Neural progenitor cell (in vitro differentiated cells): Measurements from ENCODE around the gene NKAIN4. TPM values are rescaled to one million over a fixed set of nuclear protein-coding genes. Genes with fewer than 3 reads are reported as not detected.

Experiments used
- DNase-seq: peaks from one replicate; pipeline ENCODE4 v3.0.0-alpha.2; 2016; ENCODE audit warnings: low spot score
- H2AFZ ChIP-seq: fragments of 200-600 bp; sonication (generic); replicated peaks from 2 replicates; pipeline ENCODE4 v1.6.1; 2016; ENCODE audit warnings: antibody characterized with exemption
- H3F3A ChIP-seq: fragments of 200-600 bp; sonication (generic); 2 replicates; pipeline ENCODE4 v1.6.1; 2016; ENCODE audit warnings: antibody characterized with exemption, low read depth
- H3K27ac ChIP-seq: fragments of 200-600 bp; sonication (generic); 2 replicates; pipeline ENCODE4 v1.5.1; 2016; ENCODE audit warnings: mild to moderate bottlenecking
- H3K27me3 ChIP-seq: fragments of 200-600 bp; sonication (generic); 2 replicates; pipeline ENCODE4 v1.6.1; 2016; ENCODE audit warnings: mild to moderate bottlenecking, moderate library complexity
- H3K36me3 ChIP-seq: fragments of 200-600 bp; sonication (generic); 2 replicates; pipeline ENCODE4 v1.5.1; 2016
- H3K4me1 ChIP-seq: fragments of 200-600 bp; sonication (generic); 2 replicates; pipeline ENCODE4 v1.6.1; 2016; ENCODE audit warnings: mixed run types
- H3K4me2 ChIP-seq: fragments of 200-600 bp; sonication (generic); 2 replicates; pipeline ENCODE4 v1.6.1; 2016
- H3K4me3 ChIP-seq: fragments of 200-600 bp; sonication (generic); 2 replicates; pipeline ENCODE4 v1.5.1; 2016
- H3K79me2 ChIP-seq: fragments of 200-600 bp; sonication (generic); 2 replicates; pipeline ENCODE4 v1.6.1; 2016; ENCODE audit warnings: low read depth
- H3K9ac ChIP-seq: fragments of 200-600 bp; sonication (generic); 2 replicates; pipeline ENCODE4 v1.6.1; 2016
- H3K9me3 ChIP-seq: fragments of 200-600 bp; sonication (generic); 2 replicates; pipeline ENCODE4 v1.5.1; 2016; ENCODE audit warnings: low read depth
- H4K20me1 ChIP-seq: fragments of 200-600 bp; sonication (generic); 2 replicates; pipeline ENCODE4 v1.6.1; 2016; ENCODE audit warnings: low read depth
- H3K27ac Mint-ChIP-seq: 3 replicates; pipeline ENCODE4 v1.8.0; 2021; ENCODE audit warnings: mixed read lengths
- H3K27me3 Mint-ChIP-seq: 2 replicates; pipeline ENCODE4 v1.8.0; 2022; ENCODE audit warnings: low read depth, mild to moderate bottlenecking, inconsistent platforms, moderate library complexity, mixed read lengths; ENCODE audit not compliant: insufficient read depth
- H3K36me3 Mint-ChIP-seq: 3 replicates; pipeline ENCODE4 v1.8.0; 2021; ENCODE audit warnings: mixed read lengths
- H3K4me1 Mint-ChIP-seq: 3 replicates; pipeline ENCODE4 v1.8.0; 2021; ENCODE audit warnings: mixed read lengths
- H3K4me3 Mint-ChIP-seq: 3 replicates; pipeline ENCODE4 v1.8.0; 2021; ENCODE audit warnings: mild to moderate bottlenecking, moderate library complexity, mixed read lengths
- H3K9me3 Mint-ChIP-seq: 3 replicates; pipeline ENCODE4 v1.8.0; 2020; ENCODE audit warnings: mixed read lengths
- CTCF ChIP-seq: fragments of 200-600 bp; sonication (generic); IDR thresholded peaks from 2 replicates; pipeline ENCODE4 v1.5.1; 2017; ENCODE audit warnings: antibody characterized with exemption, mild to moderate bottlenecking
- EZH2 ChIP-seq: fragments of 200-600 bp; sonication (generic); IDR thresholded peaks from 2 replicates; pipeline ENCODE4 v1.6.1; 2017; ENCODE audit warnings: antibody characterized with exemption, mild to moderate bottlenecking, moderate library complexity
- EZH2phosphoT487 ChIP-seq: fragments of 200-600 bp; sonication (generic); IDR thresholded peaks from 2 replicates; pipeline ENCODE4 v1.6.1; 2017; ENCODE audit warnings: antibody characterized with exemption
- total RNA-seq: library from RNA; depleted of rRNA; stranded (reverse); fragments of >200 nt; gene quantifications from 2 replicates; pipeline ENCODE4 v1.2.3, GENCODE V29; 2015; ENCODE audit warnings: low replicate concordance

Gene NKAIN4
- total RNA-seq, 1 donor from 2014 or later = 9.7 TPM

GRCh38 chr20:63216041-63216848, 38.0 kb downstream of the NKAIN4 start, which contains the start of gene YTHDF1:
Gene YTHDF1, minus strand, starts transcription at chr20:63216131. Its CDS starts 239 bp downstream, at chr20:63215892.
- H3K27me3 Mint-ChIP-seq = peaks cover 6% of the 10 kb centered on the region
- DNase-seq = peak; percentile 99
- Histone ChIP-seq H3K4me2 (peak within 1 kb of the TSS; percentile 97), H3K27ac (no peak within 1 kb of the TSS), H3K9me3 (no peaks in the 10 kb centered on the region), H3F3A (peaks cover 9% of the 10 kb centered on the region), H3K79me2 (peaks cover 45% of the 10 kb centered on the region), H2AFZ (peak within 1 kb of the TSS; percentile 62), H4K20me1 (peaks cover 43% of the 10 kb centered on the region), H3K9ac (peak within 1 kb of the TSS; percentile 86), H3K27me3 (peaks cover 7% of the 10 kb centered on the region), H3K4me1 (peaks cover 12% of the 10 kb centered on the region), H3K36me3 (peaks cover 6% of the 10 kb centered on the region), H3K4me3 (peak within 1 kb of the TSS; percentile 98)
- H3K9me3 Mint-ChIP-seq = no peaks in the 10 kb centered on the region
- peaks cover 22% of the 10 kb centered on the region for H3K36me3 Mint-ChIP-seq
- TF ChIP-seq EZH2 (no peak), EZH2phosphoT487 (no peak), CTCF (no peak)
- H3K4me1 Mint-ChIP-seq = peaks cover 38% of the 10 kb centered on the region
- peak within 1 kb of the TSS; percentile 96 for H3K4me3 Mint-ChIP-seq
- peak within 1 kb of the TSS; percentile 92 for H3K27ac Mint-ChIP-seq

GRCh38 chr20:63215101-63216040, 38.9 kb downstream of the NKAIN4 start:
- Histone ChIP-seq H3K9me3 (no peaks in the 10 kb centered on the region), H3F3A (peaks cover 9% of the 10 kb centered on the region), H3K4me2 (peak overlapping the region; percentile 93), H2AFZ (peak overlapping the region; percentile 40), H3K27me3 (no peaks in the 10 kb centered on the region), H3K27ac (no peak overlapping the region), H4K20me1 (peaks cover 52% of the 10 kb centered on the region), H3K4me1 (peaks cover 12% of the 10 kb centered on the region), H3K4me3 (peak overlapping the region; percentile 98), H3K9ac (peak overlapping the region; percentile 86), H3K36me3 (peaks cover 6% of the 10 kb centered on the region), H3K79me2 (peaks cover 53% of the 10 kb centered on the region)
- H3K4me1 Mint-ChIP-seq = peaks cover 37% of the 10 kb centered on the region
- H3K36me3 Mint-ChIP-seq = peaks cover 25% of the 10 kb centered on the region
- peak; percentile 54 for DNase-seq
- H3K4me3 Mint-ChIP-seq = peak overlapping the region; percentile 96
- H3K9me3 Mint-ChIP-seq = no peaks in the 10 kb centered on the region
- peak overlapping the region; percentile 76 for H3K27ac Mint-ChIP-seq
- no peak for TF ChIP-seq EZH2
- peak; percentile 44 for TF ChIP-seq CTCF
- TF ChIP-seq EZH2phosphoT487 = no peak
- peaks cover 4% of the 10 kb centered on the region for H3K27me3 Mint-ChIP-seq

GRCh38 chr20:63214514-63214913, 39.7 kb downstream of the NKAIN4 start:
- peaks cover 25% of the 10 kb centered on the region for H3K36me3 Mint-ChIP-seq
- H2AFZ ChIP-seq = no peak overlapping the region
- H3K27ac ChIP-seq = no peak overlapping the region
- H3K36me3 ChIP-seq = peaks cover 6% of the 10 kb centered on the region
- peak overlapping the region; percentile 96 for H3K4me3 Mint-ChIP-seq
- peaks cover 9% of the 10 kb centered on the region for H3F3A ChIP-seq
- no peak overlapping the region for H3K27ac Mint-ChIP-seq
- H3K4me3 ChIP-seq = no peak overlapping the region
- DNase-seq = no peak
- peak overlapping the region; percentile 93 for H3K4me2 ChIP-seq
- H3K9me3 ChIP-seq = no peaks in the 10 kb centered on the region
- H3K27me3 ChIP-seq = no peaks in the 10 kb centered on the region
- peaks cover 33% of the 10 kb centered on the region for H3K4me1 Mint-ChIP-seq
- H3K9ac ChIP-seq = no peak overlapping the region
- no peaks in the 10 kb centered on the region for H3K9me3 Mint-ChIP-seq
- H3K79me2 ChIP-seq = peaks cover 62% of the 10 kb centered on the region
- H3K27me3 Mint-ChIP-seq = no peaks in the 10 kb centered on the region
- H4K20me1 ChIP-seq = peaks cover 60% of the 10 kb centered on the region
- peaks cover 12% of the 10 kb centered on the region for H3K4me1 ChIP-seq
- TF ChIP-seq EZH2phosphoT487 (no peak), CTCF (no peak), EZH2 (no peak)
